ENCODE data around the gene HYAL2.

Gene HYAL2

DNA sequence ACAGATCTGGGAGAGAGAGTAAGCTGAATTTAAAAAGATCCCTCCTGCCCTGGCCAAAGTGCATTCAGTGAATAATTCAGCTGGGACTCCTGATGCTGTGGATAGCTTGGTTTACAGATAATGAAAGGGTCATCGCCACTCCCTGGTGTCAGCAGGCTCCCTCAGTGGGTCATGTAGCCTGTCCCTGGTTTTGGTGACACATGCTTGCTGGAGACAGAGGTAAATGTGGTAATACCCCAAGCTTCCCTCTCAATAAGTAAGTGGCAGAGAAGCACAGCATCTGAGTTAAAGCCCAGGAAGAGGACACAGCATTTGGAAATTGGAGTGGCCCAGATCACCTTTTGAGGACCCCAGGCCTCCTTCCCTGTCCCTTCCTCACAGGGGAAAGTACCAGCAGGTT lies 34.9 kb upstream of the HYAL2 start:
- Histone ChIP-seq H3K23ac (ENCODE audit: low read length) (no peak overlapping the region), H2BK5ac (ENCODE audit: low read length) (no peak overlapping the region), H3K27me3 (ENCODE audit: insufficient read depth, low read length, poor library complexity) (no peaks in the 10 kb centered on the region), H3K18ac (ENCODE audit: low read length) (no peak overlapping the region), H2AK5ac (ENCODE audit: low read length) (no peak overlapping the region), H3K36me3 (ENCODE audit: control insufficient read depth, insufficient read depth, low read length) (peaks cover 3% of the 10 kb centered on the region), H3K79me2 (ENCODE audit: control insufficient read depth, insufficient read depth, low read length) (peaks cover 17% of the 10 kb centered on the region), H3K4me1 (ENCODE audit: control insufficient read depth, low read depth, low read length) (peaks cover 18% of the 10 kb centered on the region), H3K56ac (ENCODE audit: low read length) (peak overlapping the region; percentile 12), H2BK120ac (ENCODE audit: low read depth, low read length) (no peak overlapping the region), H3K4ac (ENCODE audit: low read depth, low read length) (no peak overlapping the region), H3K4me2 (ENCODE audit: low read length) (peak overlapping the region; percentile 77), H3K79me1 (ENCODE audit: low read length) (peaks cover 28% of the 10 kb centered on the region), H4K5ac (ENCODE audit: low read length) (no peak overlapping the region), H3K4me3 (ENCODE audit: low read length) (no peak overlapping the region), H4K8ac (ENCODE audit: low read depth, low read length) (no peak overlapping the region), H2BK15ac (replicated peaks; ENCODE audit: low read depth) (no peak overlapping the region), H3K9ac (ENCODE audit: low read length) (peak overlapping the region; percentile 97), H3K27ac (ENCODE audit: low read depth, low read length) (no peak overlapping the region)
- no CpG with 5 or more reads among the region's 1 CpG for WGBS (ENCODE audit: extremely low coverage, insufficient coverage, low lambda C conversion rate)
- no peak for DNase-seq

DNA sequence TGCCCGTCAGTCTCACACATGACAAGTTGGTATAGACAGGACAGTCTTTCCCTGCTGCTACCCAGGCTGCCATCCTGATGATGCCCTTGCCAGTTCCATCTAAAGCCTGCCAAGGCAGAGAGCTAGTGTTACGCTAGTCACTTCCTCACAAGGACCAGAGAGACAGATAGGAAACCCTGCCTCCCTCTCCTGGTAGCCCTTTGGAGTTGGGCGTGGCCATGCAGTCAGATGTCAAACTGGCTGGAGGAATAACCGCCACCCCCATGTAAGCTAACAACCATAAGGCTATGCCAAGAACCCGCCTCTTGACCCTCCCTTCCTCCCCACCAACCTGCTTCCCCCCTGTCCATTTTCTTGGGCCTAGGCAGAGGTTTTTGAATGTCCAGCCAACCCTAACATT lies 34.0 kb upstream of the HYAL2 start:
- Histone ChIP-seq H4K8ac (ENCODE audit: low read depth, low read length) (no peak overlapping the region), H3K4ac (ENCODE audit: low read depth, low read length) (no peak overlapping the region), H3K56ac (ENCODE audit: low read length) (no peak overlapping the region), H3K18ac (ENCODE audit: low read length) (no peak overlapping the region), H3K36me3 (ENCODE audit: control insufficient read depth, insufficient read depth, low read length) (peaks cover 3% of the 10 kb centered on the region), H3K9ac (ENCODE audit: low read length) (peak overlapping the region; percentile 97), H2BK15ac (replicated peaks; ENCODE audit: low read depth) (no peak overlapping the region), H2AK5ac (ENCODE audit: low read length) (no peak overlapping the region), H2BK5ac (ENCODE audit: low read length) (no peak overlapping the region), H2BK120ac (ENCODE audit: low read depth, low read length) (no peak overlapping the region), H3K23ac (ENCODE audit: low read length) (no peak overlapping the region), H3K79me1 (ENCODE audit: low read length) (peaks cover 28% of the 10 kb centered on the region), H3K4me3 (ENCODE audit: low read length) (no peak overlapping the region), H4K5ac (ENCODE audit: low read length) (no peak overlapping the region), H3K4me2 (ENCODE audit: low read length) (no peak overlapping the region), H3K27ac (ENCODE audit: low read depth, low read length) (no peak overlapping the region), H3K27me3 (ENCODE audit: insufficient read depth, low read length, poor library complexity) (no peaks in the 10 kb centered on the region), H3K79me2 (ENCODE audit: control insufficient read depth, insufficient read depth, low read length) (peaks cover 17% of the 10 kb centered on the region), H3K4me1 (ENCODE audit: control insufficient read depth, low read depth, low read length) (peaks cover 18% of the 10 kb centered on the region)
- WGBS (ENCODE audit: extremely low coverage, insufficient coverage, low lambda C conversion rate) = no CpG with 5 or more reads among the region's 5 CpGs
- no peak for DNase-seq

DNA sequence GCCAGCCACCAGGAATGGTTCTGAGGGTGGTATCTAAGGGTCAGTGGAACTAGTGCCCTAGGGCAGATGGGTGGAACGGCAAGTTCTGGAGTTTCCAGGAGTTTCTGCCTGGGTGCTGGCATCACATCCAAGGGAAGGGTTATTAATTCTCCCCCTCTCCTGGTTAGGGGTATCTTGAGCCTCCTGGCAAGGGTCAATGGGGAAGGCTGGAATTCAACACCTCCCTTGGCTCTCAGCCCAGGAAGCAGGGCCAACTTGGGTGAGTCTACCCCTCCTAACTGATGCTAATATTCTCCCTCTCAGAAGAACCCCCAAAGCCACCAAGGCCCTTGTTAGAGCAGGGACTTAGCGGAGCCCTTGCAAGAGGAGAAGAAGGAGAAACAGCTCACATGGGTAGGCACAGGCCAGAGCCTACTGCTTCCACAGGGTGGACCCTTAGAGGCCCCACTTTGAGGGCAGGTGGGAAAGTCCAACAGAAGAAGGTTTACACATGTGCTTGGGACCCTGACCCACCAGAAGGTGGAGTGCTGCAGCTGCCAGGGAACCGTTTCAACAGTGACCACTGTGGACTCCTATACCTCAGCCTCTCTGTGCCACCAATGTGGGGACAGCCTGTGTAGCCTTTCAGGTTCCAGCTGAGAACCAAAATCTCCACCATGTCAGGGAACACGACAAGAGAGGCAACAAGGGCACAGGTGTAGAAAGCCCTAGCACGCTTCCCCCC lies 33.4 kb upstream of the HYAL2 start:
- no peak overlapping the region for H4K5ac ChIP-seq (ENCODE audit: low read length)
- H2BK120ac ChIP-seq (ENCODE audit: low read depth, low read length) = no peak overlapping the region
- no peak overlapping the region for H3K9ac ChIP-seq (ENCODE audit: low read length)
- H4K8ac ChIP-seq (ENCODE audit: low read depth, low read length) = no peak overlapping the region
- no peaks in the 10 kb centered on the region for H3K27me3 ChIP-seq (ENCODE audit: insufficient read depth, low read length, poor library complexity)
- no peak for DNase-seq
- no CpG with 5 or more reads among the region's 5 CpGs for WGBS (ENCODE audit: extremely low coverage, insufficient coverage, low lambda C conversion rate)
- no peak overlapping the region for H3K27ac ChIP-seq (ENCODE audit: low read depth, low read length)
- H2BK5ac ChIP-seq (ENCODE audit: low read length) = no peak overlapping the region
- no peak overlapping the region for H3K56ac ChIP-seq (ENCODE audit: low read length)
- peaks cover 17% of the 10 kb centered on the region for H3K79me2 ChIP-seq (ENCODE audit: control insufficient read depth, insufficient read depth, low read length)
- peaks cover 21% of the 10 kb centered on the region for H3K4me1 ChIP-seq (ENCODE audit: control insufficient read depth, low read depth, low read length)
- H3K18ac ChIP-seq (ENCODE audit: low read length) = no peak overlapping the region
- no peak overlapping the region for H3K4me3 ChIP-seq (ENCODE audit: low read length)
- no peak overlapping the region for H3K4ac ChIP-seq (ENCODE audit: low read depth, low read length)
- no peak overlapping the region for H2AK5ac ChIP-seq (ENCODE audit: low read length)
- H3K4me2 ChIP-seq (ENCODE audit: low read length) = no peak overlapping the region
- H3K79me1 ChIP-seq (ENCODE audit: low read length) = peaks cover 28% of the 10 kb centered on the region
- no peak overlapping the region for H2BK15ac ChIP-seq (replicated peaks; ENCODE audit: low read depth)
- no peak overlapping the region for H3K23ac ChIP-seq (ENCODE audit: low read length)
- peaks cover 3% of the 10 kb centered on the region for H3K36me3 ChIP-seq (ENCODE audit: control insufficient read depth, insufficient read depth, low read length)

GRCh38 chr3:50354850-50355249 lies 32.3 kb upstream of the HYAL2 start:
- no peak overlapping the region for H3K56ac ChIP-seq (ENCODE audit: low read length)
- H2BK15ac ChIP-seq (replicated peaks; ENCODE audit: low read depth) = no peak overlapping the region
- H4K8ac ChIP-seq (ENCODE audit: low read depth, low read length) = no peak overlapping the region
- no peak overlapping the region for H3K18ac ChIP-seq (ENCODE audit: low read length)
- no peak for DNase-seq
- peaks cover 28% of the 10 kb centered on the region for H3K79me1 ChIP-seq (ENCODE audit: low read length)
- peaks cover 3% of the 10 kb centered on the region for H3K36me3 ChIP-seq (ENCODE audit: control insufficient read depth, insufficient read depth, low read length)
- no peak overlapping the region for H2AK5ac ChIP-seq (ENCODE audit: low read length)
- H3K79me2 ChIP-seq (ENCODE audit: control insufficient read depth, insufficient read depth, low read length) = peaks cover 17% of the 10 kb centered on the region
- no peak overlapping the region for H3K27ac ChIP-seq (ENCODE audit: low read depth, low read length)
- H2BK120ac ChIP-seq (ENCODE audit: low read depth, low read length) = no peak overlapping the region
- no peak overlapping the region for H4K5ac ChIP-seq (ENCODE audit: low read length)
- no peaks in the 10 kb centered on the region for H3K27me3 ChIP-seq (ENCODE audit: insufficient read depth, low read length, poor library complexity)
- no peak overlapping the region for H3K4me3 ChIP-seq (ENCODE audit: low read length)
- H3K23ac ChIP-seq (ENCODE audit: low read length) = no peak overlapping the region
- peaks cover 26% of the 10 kb centered on the region for H3K4me1 ChIP-seq (ENCODE audit: control insufficient read depth, low read depth, low read length)
- no peak overlapping the region for H2BK5ac ChIP-seq (ENCODE audit: low read length)
- H3K9ac ChIP-seq (ENCODE audit: low read length) = no peak overlapping the region
- H3K4me2 ChIP-seq (ENCODE audit: low read length) = no peak overlapping the region
- H3K4ac ChIP-seq (ENCODE audit: low read depth, low read length) = no peak overlapping the region
- no CpG with 5 or more reads among the region's 7 CpGs for WGBS (ENCODE audit: extremely low coverage, insufficient coverage, low lambda C conversion rate)

DNA sequence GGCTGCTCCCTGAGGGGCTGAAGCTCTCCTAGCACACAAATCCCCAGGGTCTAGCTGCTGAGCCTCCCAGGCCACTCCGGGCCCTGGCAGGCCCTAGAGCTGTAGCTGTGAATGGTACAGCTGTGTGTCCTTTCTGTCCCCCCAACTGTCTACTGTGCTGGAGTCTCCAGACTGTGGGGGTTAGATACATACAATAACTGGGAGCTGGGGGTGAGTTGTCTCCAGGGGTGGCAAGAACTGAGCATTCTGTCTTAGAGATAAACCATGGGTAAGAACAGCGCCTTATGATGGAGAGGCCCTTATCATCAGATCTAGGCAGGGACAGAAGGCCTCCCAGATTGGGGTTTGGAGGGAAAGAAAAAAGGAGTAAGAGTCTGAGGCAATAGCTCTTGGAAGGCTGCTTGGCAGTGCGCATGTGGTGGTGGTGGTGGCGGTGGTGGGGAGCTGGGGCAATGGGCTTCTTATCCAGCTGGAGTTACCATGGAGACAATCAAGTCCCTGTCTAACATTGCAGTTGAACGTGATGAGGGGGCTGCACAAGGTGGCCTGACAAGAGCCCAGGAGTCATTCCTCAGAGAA lies 31.7 kb upstream of the HYAL2 start:
- Histone ChIP-seq H3K9ac (ENCODE audit: low read length) (no peak overlapping the region), H3K23ac (ENCODE audit: low read length) (no peak overlapping the region), H3K79me1 (ENCODE audit: low read length) (peaks cover 28% of the 10 kb centered on the region), H2BK15ac (replicated peaks; ENCODE audit: low read depth) (no peak overlapping the region), H3K79me2 (ENCODE audit: control insufficient read depth, insufficient read depth, low read length) (peaks cover 17% of the 10 kb centered on the region), H3K4ac (ENCODE audit: low read depth, low read length) (no peak overlapping the region), H3K27me3 (ENCODE audit: insufficient read depth, low read length, poor library complexity) (no peaks in the 10 kb centered on the region), H2AK5ac (ENCODE audit: low read length) (no peak overlapping the region), H4K5ac (ENCODE audit: low read length) (no peak overlapping the region), H3K4me3 (ENCODE audit: low read length) (no peak overlapping the region), H2BK120ac (ENCODE audit: low read depth, low read length) (no peak overlapping the region), H3K18ac (ENCODE audit: low read length) (no peak overlapping the region), H3K27ac (ENCODE audit: low read depth, low read length) (no peak overlapping the region), H3K36me3 (ENCODE audit: control insufficient read depth, insufficient read depth, low read length) (peaks cover 3% of the 10 kb centered on the region), H4K8ac (ENCODE audit: low read depth, low read length) (no peak overlapping the region), H3K4me2 (ENCODE audit: low read length) (no peak overlapping the region), H2BK5ac (ENCODE audit: low read length) (no peak overlapping the region), H3K4me1 (ENCODE audit: control insufficient read depth, low read depth, low read length) (peaks cover 23% of the 10 kb centered on the region), H3K56ac (ENCODE audit: low read length) (no peak overlapping the region)
- DNase-seq = no peak
- no CpG with 5 or more reads among the region's 5 CpGs for WGBS (ENCODE audit: extremely low coverage, insufficient coverage, low lambda C conversion rate)
